Effector memory CD8-positive, alpha-beta T cell (primary cell): ENCODE data around the gene MIOS.

Source experiments
- ATAC-seq: fragments of 150-1000 bp; cut with Tn5 transposase; replicated peaks from 2 replicates; pipeline ENCODE4 v1.10.0; 2021; ENCODE audit warnings: mild to moderate bottlenecking, moderate library complexity
- DNase-seq, 3 experiments: peaks; one replicate each; pipeline ENCODE4 v3.0.0; 2021
- H3K27ac Mint-ChIP-seq, 2 donors: one replicate each; pipeline ENCODE4 v1.8.0; 2022; ENCODE audit warnings: mild to moderate bottlenecking in 2 of 2, mixed read lengths in 2 of 2, moderate library complexity in 2 of 2
- H3K27me3 Mint-ChIP-seq, 2 donors: one replicate each; pipeline ENCODE4 v1.8.0; 2022; ENCODE audit warnings: mixed read lengths in 2 of 2
- H3K36me3 Mint-ChIP-seq: one replicate; pipeline ENCODE4 v1.8.0; 2022; ENCODE audit warnings: mild to moderate bottlenecking, moderate library complexity, mixed read lengths; ENCODE audit not compliant: insufficient read depth
- H3K4me1 Mint-ChIP-seq, 2 donors: one replicate each; pipeline ENCODE4 v1.8.0; 2022; ENCODE audit warnings: low read depth in 2 of 2, mixed read lengths in 2 of 2
- H3K4me3 Mint-ChIP-seq, 2 donors: one replicate each; pipeline ENCODE4 v1.8.0; 2022; ENCODE audit warnings: mild to moderate bottlenecking in 2 of 2, mixed read lengths in 2 of 2, moderate library complexity in 2 of 2
- H3K9me3 Mint-ChIP-seq, 2 donors: one replicate each; pipeline ENCODE4 v1.8.0; 2022; ENCODE audit warnings: mixed read lengths in 2 of 2
- total RNA-seq, 9 experiments: gene quantifications; one replicate each; lab custom pipeline; 2026; lab: John Stamatoyannopoulos, UW

The MIOS gene
- 37.2 to 72.0 (median 47.6) reads per million in 9 experiments for total RNA-seq

GRCh38 chr7:7566651-7567611 is at the start of gene MIOS:
Gene MIOS (plus strand): TSS chr7:7566884. CDS start chr7:7572476, 5,592 bp downstream.
- Mint-ChIP-seq H3K4me1 (peaks cover 30 to 33% of the 10 kb centered on the region in 2 donors), H3K4me3 (peak within 1 kb of the TSS in 1 of 2 donors; percentile 80), H3K36me3 (no peaks in the 10 kb centered on the region), H3K27ac (peak within 1 kb of the TSS; percentile 55 to 86), H3K27me3 (no peaks in the 10 kb centered on the region), H3K9me3 (no peaks in the 10 kb centered on the region)
- ATAC-seq (peak; percentile 89), DNase-seq (peak; percentile 76 to 83 (median 82))

- Mint-ChIP-seq H3K27me3 (no peaks in the 10 kb centered on the region), H3K36me3 (no peaks in the 10 kb centered on the region)
- ATAC-seq: no peak
These were observed 48.9 kb upstream of the MIOS start for GRCh38 chr7:7517754-7518153.

GRCh38 chr7:7519056-7519455 is 47.6 kb upstream of the MIOS start:
- DNase-seq: no peak
- Mint-ChIP-seq H3K36me3 (no peaks in the 10 kb centered on the region), H3K9me3 (no peaks in the 10 kb centered on the region), H3K4me3 (no peak overlapping the region), H3K27me3 (no peaks in the 10 kb centered on the region), H3K4me1 (no peaks in the 10 kb centered on the region), H3K27ac (no peak overlapping the region)
- no peak for ATAC-seq

More at GRCh38 chr7:7517754-7518153, 48.9 kb upstream of the MIOS start:
- Mint-ChIP-seq H3K4me3 (no peak overlapping the region), H3K4me1 (no peaks in the 10 kb centered on the region), H3K27ac (no peak overlapping the region), H3K9me3 (no peaks in the 10 kb centered on the region)
- no peak for DNase-seq

- Mint-ChIP-seq H3K27ac (no peak overlapping the region), H3K4me1 (no peaks in the 10 kb centered on the region), H3K9me3 (no peaks in the 10 kb centered on the region), H3K27me3 (no peaks in the 10 kb centered on the region), H3K36me3 (no peaks in the 10 kb centered on the region), H3K4me3 (no peak overlapping the region)
- DNase-seq (no peak), ATAC-seq (no peak)
These were observed 47.2 kb upstream of the MIOS start for GRCh38 chr7:7519528-7519927.

GRCh38 chr7:7521259-7521658 is 45.4 kb upstream of the MIOS start:
- Mint-ChIP-seq H3K27ac (no peak overlapping the region), H3K4me3 (no peak overlapping the region), H3K36me3 (no peaks in the 10 kb centered on the region), H3K27me3 (no peaks in the 10 kb centered on the region), H3K9me3 (no peaks in the 10 kb centered on the region), H3K4me1 (no peaks in the 10 kb centered on the region)
- ATAC-seq (no peak), DNase-seq (no peak)

- Mint-ChIP-seq H3K27ac (no peak overlapping the region), H3K27me3 (peaks cover 5 to 7% of the 10 kb centered on the region in 2 donors), H3K4me3 (no peak overlapping the region), H3K4me1 (no peaks in the 10 kb centered on the region), H3K36me3 (no peaks in the 10 kb centered on the region), H3K9me3 (no peaks in the 10 kb centered on the region)
- DNase-seq (no peak), ATAC-seq (no peak)
These were observed 44.3 kb upstream of the MIOS start for GRCh38 chr7:7522421-7522820.

GRCh38 chr7:7524121-7524520 is 42.6 kb upstream of the MIOS start:
- no peak overlapping the region for H3K27ac Mint-ChIP-seq
- ATAC-seq: no peak
- no peak for DNase-seq
- H3K27me3 Mint-ChIP-seq: peaks cover 9 to 10% of the 10 kb centered on the region in 2 donors
- no peaks in the 10 kb centered on the region for H3K9me3 Mint-ChIP-seq
- H3K4me1 Mint-ChIP-seq: no peaks in the 10 kb centered on the region
- no peaks in the 10 kb centered on the region for H3K36me3 Mint-ChIP-seq
- no peak overlapping the region for H3K4me3 Mint-ChIP-seq

- no peaks in the 10 kb centered on the region for H3K9me3 Mint-ChIP-seq
- DNase-seq: no peak
- no peaks in the 10 kb centered on the region for H3K36me3 Mint-ChIP-seq
- peaks cover 9 to 10% of the 10 kb centered on the region in 2 donors for H3K27me3 Mint-ChIP-seq
- no peak for ATAC-seq
- no peak overlapping the region for H3K27ac Mint-ChIP-seq
- no peaks in the 10 kb centered on the region for H3K4me1 Mint-ChIP-seq
- H3K4me3 Mint-ChIP-seq: no peak overlapping the region
These were observed 40.7 kb upstream of the MIOS start for GRCh38 chr7:7526006-7526405.

- ATAC-seq (no peak), DNase-seq (no peak)
- Mint-ChIP-seq H3K4me1 (no peaks in the 10 kb centered on the region), H3K36me3 (no peaks in the 10 kb centered on the region), H3K4me3 (no peak overlapping the region), H3K27ac (no peak overlapping the region), H3K27me3 (peaks cover 9 to 10% of the 10 kb centered on the region in 2 donors), H3K9me3 (no peaks in the 10 kb centered on the region)
These were observed 39.6 kb upstream of the MIOS start for GRCh38 chr7:7527047-7527446.

- H3K36me3 Mint-ChIP-seq: no peaks in the 10 kb centered on the region
- H3K27me3 Mint-ChIP-seq: peaks cover 20 to 22% of the 10 kb centered on the region in 2 donors
- DNase-seq (no peak), ATAC-seq (no peak)
- H3K4me1 Mint-ChIP-seq: no peaks in the 10 kb centered on the region
- H3K4me3 Mint-ChIP-seq: no peak overlapping the region
- H3K9me3 Mint-ChIP-seq: no peaks in the 10 kb centered on the region
- H3K27ac Mint-ChIP-seq: no peak overlapping the region
These were observed 37.4 kb upstream of the MIOS start for GRCh38 chr7:7529328-7529727.

- Mint-ChIP-seq H3K9me3 (no peaks in the 10 kb centered on the region), H3K36me3 (no peaks in the 10 kb centered on the region), H3K4me1 (no peaks in the 10 kb centered on the region), H3K27me3 (peaks cover 11 to 30% of the 10 kb centered on the region in 2 donors), H3K27ac (no peak overlapping the region), H3K4me3 (no peak overlapping the region)
- DNase-seq: no peak
- ATAC-seq: no peak
These were observed 32.8 kb upstream of the MIOS start for GRCh38 chr7:7533831-7534430.

GRCh38 chr7:7535691-7536090 is 31.0 kb upstream of the MIOS start, which contains the start of gene COL28A1:
Gene COL28A1 (minus strand): TSS chr7:7535873. CDS start chr7:7532875, 2,998 bp downstream.
- H3K4me1 Mint-ChIP-seq: no peaks in the 10 kb centered on the region
- ATAC-seq: no peak
- H3K9me3 Mint-ChIP-seq: no peaks in the 10 kb centered on the region
- no peak within 1 kb of the TSS for H3K27ac Mint-ChIP-seq
- H3K36me3 Mint-ChIP-seq: no peaks in the 10 kb centered on the region
- H3K4me3 Mint-ChIP-seq: no peak within 1 kb of the TSS
- H3K27me3 Mint-ChIP-seq: peaks cover 11 to 30% of the 10 kb centered on the region in 2 donors
- no peak for DNase-seq

- no peaks in the 10 kb centered on the region for H3K9me3 Mint-ChIP-seq
- H3K27ac Mint-ChIP-seq: no peak overlapping the region
- no peaks in the 10 kb centered on the region for H3K36me3 Mint-ChIP-seq
- H3K27me3 Mint-ChIP-seq: peaks cover 11 to 30% of the 10 kb centered on the region in 2 donors
- no peak for ATAC-seq
- DNase-seq: no peak
- H3K4me3 Mint-ChIP-seq: no peak overlapping the region
- no peaks in the 10 kb centered on the region for H3K4me1 Mint-ChIP-seq
These were observed 30.2 kb upstream of the MIOS start for GRCh38 chr7:7536396-7537019.
